Epithelial cell of prostate (primary cell): ENCODE data around the gene LRRC8A.
A peak's percentile ranks its signal among the peaks of the same experiment; 100 is the strongest.
"Not testable (repeated sequence)": the region's sequence is repeated elsewhere in the genome, so short reads cannot be mapped to it uniquely, and the experiment has no call there.

Experiments
- DNase-seq: peaks from one replicate; pipeline ENCODE4 v3.0.0-alpha.2; 2011; ENCODE audit warnings: low read depth, low spot score
- H3K27ac ChIP-seq: fragments of 450-650 bp; 2 replicates; pipeline ENCODE4 v1.5.1; 2017; ENCODE audit warnings: mild to moderate bottlenecking

The LRRC8A gene

GRCh38 chr9:128881884-128882676, at the start of gene LRRC8A, which contains the start of gene KYAT1:
LRRC8A (plus strand) TSS chr9:128882133; CDS start chr9:128907165, 25,032 bp downstream.
KYAT1 (minus strand) TSS chr9:128881950; CDS start chr9:128845405, 36,545 bp downstream.
- peak within 1 kb of the TSS; percentile 98 for H3K27ac ChIP-seq
- DNase-seq = peak; percentile 66

- H3K27ac ChIP-seq = no peak overlapping the region
- no peak for DNase-seq
These were observed 48.2 kb upstream of the LRRC8A start for GRCh38 chr9:128833696-128834095.

- DNase-seq = no peak
- no peak overlapping the region for H3K27ac ChIP-seq
These were observed 46.4 kb upstream of the LRRC8A start for GRCh38 chr9:128835246-128836210.

- H3K27ac ChIP-seq = no peak overlapping the region
- DNase-seq = no peak
These were observed 45.3 kb upstream of the LRRC8A start for GRCh38 chr9:128836509-128837145.

- H3K27ac ChIP-seq = no peak overlapping the region
- DNase-seq = no peak
These were observed 43.6 kb upstream of the LRRC8A start for GRCh38 chr9:128838338-128838737.

GRCh38 chr9:128840524-128840923, 41.4 kb upstream of the LRRC8A start:
- no peak overlapping the region for H3K27ac ChIP-seq
- DNase-seq = no peak

- no peak for DNase-seq
These were observed 40.0 kb upstream of the LRRC8A start for GRCh38 chr9:128841694-128842492.

GRCh38 chr9:128843171-128843570, 38.8 kb upstream of the LRRC8A start:
- not testable (repeated sequence) for H3K27ac ChIP-seq, DNase-seq

More at GRCh38 chr9:128841694-128842492, 40.0 kb upstream of the LRRC8A start:
- no peak overlapping the region for H3K27ac ChIP-seq

GRCh38 chr9:128845186-128845931, 36.6 kb upstream of the LRRC8A start:
- peak overlapping the region; percentile 59 for H3K27ac ChIP-seq
- peak; percentile 63 for DNase-seq

- H3K27ac ChIP-seq = peak overlapping the region; percentile 59
- DNase-seq = no peak
These were observed 35.3 kb upstream of the LRRC8A start for GRCh38 chr9:128846680-128847030.

- no peak overlapping the region for H3K27ac ChIP-seq
- DNase-seq = no peak
These were observed 34.1 kb upstream of the LRRC8A start for GRCh38 chr9:128847803-128848202.

- not testable (repeated sequence) for DNase-seq, H3K27ac ChIP-seq
These were observed 30.9 kb upstream of the LRRC8A start for GRCh38 chr9:128851024-128851423.

GRCh38 chr9:128851779-128852600, 29.9 kb upstream of the LRRC8A start:
- DNase-seq = not testable (repeated sequence)

GRCh38 chr9:128852646-128853045, 29.3 kb upstream of the LRRC8A start:
- not testable (repeated sequence) for DNase-seq, H3K27ac ChIP-seq

More at GRCh38 chr9:128851779-128852600, 29.9 kb upstream of the LRRC8A start:
- H3K27ac ChIP-seq = not testable (repeated sequence)

- not testable (repeated sequence) for H3K27ac ChIP-seq, DNase-seq
These were observed 27.5 kb upstream of the LRRC8A start for GRCh38 chr9:128854454-128854853.

GRCh38 chr9:128858476-128858875, 23.5 kb upstream of the LRRC8A start:
- H3K27ac ChIP-seq, DNase-seq: not testable (repeated sequence)

GRCh38 chr9:128860937-128861336, 21.0 kb upstream of the LRRC8A start:
- peak overlapping the region; percentile 38 for H3K27ac ChIP-seq
- DNase-seq = no peak

- DNase-seq = no peak
- no peak overlapping the region for H3K27ac ChIP-seq
These were observed 20.4 kb upstream of the LRRC8A start for GRCh38 chr9:128861501-128861900.
